Astrocyte (in vitro differentiated cells and primary cell): ENCODE results near the gene ATPAF2. TPM values are rescaled to one million over a fixed set of nuclear protein-coding genes. Genes with fewer than 3 reads are reported as not detected.

ENCODE experiments used
- DNase-seq: peaks from one replicate; pipeline ENCODE4 v3.0.0-alpha.2; 2010; ENCODE audit warnings: low read depth
- FAIRE-seq: peaks from 2 replicates; lab custom pipeline; 2011; peaks lifted over from hg19 to GRCh38; lab: Jason Lieb, UNC
- H2AFZ ChIP-seq: 2 replicates; pipeline ENCODE4 v1.6.0; 2012; ENCODE audit warnings: low read depth, low read length, inconsistent platforms
- H3K27ac ChIP-seq: 2 replicates; pipeline ENCODE4 v1.5.1; 2011; ENCODE audit warnings: low read depth, low read length, inconsistent platforms
- H3K27me3 ChIP-seq: 2 replicates; pipeline ENCODE4 v1.6.0; 2011; ENCODE audit warnings: low read length, inconsistent platforms; ENCODE audit not compliant: insufficient read depth
- H3K36me3 ChIP-seq: 2 replicates; pipeline ENCODE4 v1.5.1; 2011; ENCODE audit warnings: low read length, inconsistent platforms; ENCODE audit not compliant: insufficient read depth
- H3K4me1 ChIP-seq: 2 replicates; pipeline ENCODE4 v1.5.1; 2011; ENCODE audit warnings: low read length, inconsistent platforms; ENCODE audit not compliant: insufficient read depth
- H3K4me2 ChIP-seq: 2 replicates; pipeline ENCODE4 v1.6.0; 2012; ENCODE audit warnings: low read length, inconsistent platforms
- H3K4me3 ChIP-seq: 2 replicates; pipeline ENCODE4 v1.5.1; 2011; ENCODE audit warnings: low read depth, mild to moderate bottlenecking, low read length, inconsistent platforms; ENCODE audit not compliant: insufficient read depth
- H3K79me2 ChIP-seq: 2 replicates; pipeline ENCODE4 v1.6.0; 2012; ENCODE audit warnings: mild to moderate bottlenecking, low read length, inconsistent platforms; ENCODE audit not compliant: insufficient read depth
- H3K9ac ChIP-seq: 2 replicates; pipeline ENCODE4 v1.6.0; 2012; ENCODE audit warnings: mild to moderate bottlenecking, low read length, inconsistent platforms
- H3K9me3 ChIP-seq: 2 replicates; pipeline ENCODE4 v1.5.1; 2012; ENCODE audit warnings: low read depth, mild to moderate bottlenecking, low read length, inconsistent platforms; ENCODE audit not compliant: insufficient read depth
- H4K20me1 ChIP-seq: 2 replicates; pipeline ENCODE4 v1.6.0; 2012; ENCODE audit warnings: low read length, inconsistent platforms; ENCODE audit not compliant: insufficient read depth
- H3K27ac Mint-ChIP-seq: one replicate; pipeline ENCODE4 v1.8.0; 2021; ENCODE audit warnings: mild to moderate bottlenecking, mixed read lengths; ENCODE audit not compliant: unreplicated experiment
- H3K27me3 Mint-ChIP-seq: one replicate; pipeline ENCODE4 v1.8.0; 2021; ENCODE audit warnings: low read depth, mixed read lengths; ENCODE audit not compliant: unreplicated experiment
- H3K36me3 Mint-ChIP-seq: one replicate; pipeline ENCODE4 v1.8.0; 2021; ENCODE audit warnings: low read depth, mixed read lengths; ENCODE audit not compliant: unreplicated experiment
- H3K4me1 Mint-ChIP-seq: one replicate; pipeline ENCODE4 v1.8.0; 2021; ENCODE audit warnings: low read depth, mixed read lengths; ENCODE audit not compliant: unreplicated experiment
- H3K4me3 Mint-ChIP-seq: one replicate; pipeline ENCODE4 v1.8.0; 2021; ENCODE audit warnings: mild to moderate bottlenecking, moderate library complexity, mixed read lengths; ENCODE audit not compliant: unreplicated experiment
- H3K9me3 Mint-ChIP-seq: one replicate; pipeline ENCODE4 v1.8.0; 2021; ENCODE audit warnings: mild to moderate bottlenecking, mixed read lengths; ENCODE audit not compliant: unreplicated experiment
- CTCF ChIP-seq: IDR thresholded peaks from 2 replicates; pipeline ENCODE4 v1.5.1; 2011; ENCODE audit warnings: low read depth, mild to moderate bottlenecking, inconsistent platforms, low read length, moderate library complexity; ENCODE audit not compliant: insufficient read depth
- EZH2 ChIP-seq: IDR thresholded peaks from 2 replicates; pipeline ENCODE4 v1.6.1; 2012; ENCODE audit warnings: mild to moderate bottlenecking, low read length, inconsistent platforms; ENCODE audit not compliant: insufficient read depth
- total RNA-seq: library from RNA; stranded (reverse); gene quantifications from 2 replicates; pipeline ENCODE4 v1.2.1, GENCODE V29; 2021

ATPAF2 gene
- total RNA-seq, 1 donor from 2014 or later: 24.8 TPM

- peak overlapping the region; percentile 93 for H3K4me2 ChIP-seq
- H3K36me3 Mint-ChIP-seq: peaks cover 2% of the 10 kb centered on the region
- peak overlapping the region; percentile 95 for H3K4me3 ChIP-seq
- peaks cover 29% of the 10 kb centered on the region for H4K20me1 ChIP-seq
- no peaks in the 10 kb centered on the region for H3K36me3 ChIP-seq
- H3K4me1 ChIP-seq: peaks cover 15% of the 10 kb centered on the region
- no peaks in the 10 kb centered on the region for H3K9me3 ChIP-seq
- H3K27ac Mint-ChIP-seq: peak overlapping the region; percentile 41
- H3K79me2 ChIP-seq: peaks cover 29% of the 10 kb centered on the region
- FAIRE-seq (no peak), DNase-seq (peak; percentile 8)
- H3K27me3 ChIP-seq: no peaks in the 10 kb centered on the region
- no peaks in the 10 kb centered on the region for H3K9me3 Mint-ChIP-seq
- H3K4me3 Mint-ChIP-seq: peak overlapping the region; percentile 96
- peak overlapping the region; percentile 84 for H3K9ac ChIP-seq
- TF ChIP-seq EZH2 (no peak), CTCF (no peak)
- peaks cover 22% of the 10 kb centered on the region for H3K4me1 Mint-ChIP-seq
- H3K27me3 Mint-ChIP-seq: no peaks in the 10 kb centered on the region
- H2AFZ ChIP-seq: peak overlapping the region; percentile 94
- H3K27ac ChIP-seq: peak overlapping the region; percentile 77
Observed at GRCh38 chr17:18038149-18038850, 668 bp downstream of the ATPAF2 start.

GRCh38 chr17:18037486-18037885 lies 1.5 kb downstream of the ATPAF2 start:
- FAIRE-seq (no peak), DNase-seq (no peak)
- no peak for TF ChIP-seq EZH2
- TF ChIP-seq CTCF: no peak
- no peaks in the 10 kb centered on the region for H3K9me3 ChIP-seq
- no peak overlapping the region for H3K27ac ChIP-seq
- peaks cover 33% of the 10 kb centered on the region for H3K79me2 ChIP-seq
- Mint-ChIP-seq H3K27me3 (no peaks in the 10 kb centered on the region), H3K36me3 (peaks cover 2% of the 10 kb centered on the region), H3K9me3 (no peaks in the 10 kb centered on the region), H3K4me1 (peaks cover 23% of the 10 kb centered on the region), H3K27ac (no peak overlapping the region), H3K4me3 (peak overlapping the region; percentile 96)
- no peak overlapping the region for H2AFZ ChIP-seq
- no peak overlapping the region for H3K4me3 ChIP-seq
- H3K27me3 ChIP-seq: no peaks in the 10 kb centered on the region
- peaks cover 23% of the 10 kb centered on the region for H4K20me1 ChIP-seq
- peaks cover 15% of the 10 kb centered on the region for H3K4me1 ChIP-seq
- no peak overlapping the region for H3K9ac ChIP-seq
- H3K4me2 ChIP-seq: peak overlapping the region; percentile 93
- no peaks in the 10 kb centered on the region for H3K36me3 ChIP-seq

GRCh38 chr17:18035704-18036103 lies 3.3 kb downstream of the ATPAF2 start:
- peaks cover 5% of the 10 kb centered on the region for H3K36me3 Mint-ChIP-seq
- no peak for TF ChIP-seq CTCF
- TF ChIP-seq EZH2: no peak
- H3K27ac ChIP-seq: no peak overlapping the region
- no peak overlapping the region for H3K4me3 Mint-ChIP-seq
- H3K27me3 ChIP-seq: no peaks in the 10 kb centered on the region
- no peak for FAIRE-seq
- H3K9me3 ChIP-seq: no peaks in the 10 kb centered on the region
- DNase-seq: no peak
- H3K4me1 Mint-ChIP-seq: peaks cover 20% of the 10 kb centered on the region
- H3K9ac ChIP-seq: no peak overlapping the region
- H3K27ac Mint-ChIP-seq: no peak overlapping the region
- H3K4me1 ChIP-seq: peaks cover 24% of the 10 kb centered on the region
- H3K4me3 ChIP-seq: no peak overlapping the region
- no peaks in the 10 kb centered on the region for H3K9me3 Mint-ChIP-seq
- peaks cover 30% of the 10 kb centered on the region for H3K79me2 ChIP-seq
- no peaks in the 10 kb centered on the region for H3K27me3 Mint-ChIP-seq
- H4K20me1 ChIP-seq: peaks cover 17% of the 10 kb centered on the region
- no peak overlapping the region for H3K4me2 ChIP-seq
- H2AFZ ChIP-seq: no peak overlapping the region
- H3K36me3 ChIP-seq: no peaks in the 10 kb centered on the region
